ENCODE measurements around the gene PIP5KL1.

Gene PIP5KL1

GRCh38 chr9:127971357-127972235, 41.0 kb upstream of the PIP5KL1 start:
- no peaks in the 10 kb centered on the region for H3F3A ChIP-seq (ENCODE audit: low read depth)
- H3K4me2 ChIP-seq (ENCODE audit: low read depth, low read length, poor library complexity, severe bottlenecking) = peak overlapping the region; percentile 80
- H3K27me3 ChIP-seq (ENCODE audit: insufficient read depth, low read length, poor library complexity, severe bottlenecking) = no peaks in the 10 kb centered on the region
- H3K36me3 ChIP-seq (ENCODE audit: insufficient read depth, low read length) = no peaks in the 10 kb centered on the region
- H3K4me3 ChIP-seq (ENCODE audit: low read length, poor library complexity, severe bottlenecking) = peak overlapping the region; percentile 9
- TF ChIP-seq EZH2phosphoT487 (IDR thresholded peaks at IDR 0.05; ENCODE audit: borderline replicate concordance) = no peak
- H2AFZ ChIP-seq (ENCODE audit: low read length) = no peak overlapping the region
- H3K9me3 ChIP-seq (ENCODE audit: insufficient read depth, low read depth, low read length) = no peaks in the 10 kb centered on the region
- H3K9me2 ChIP-seq (replicated peaks; ENCODE audit: low read depth, low read length) = no peaks in the 10 kb centered on the region
- H4K20me1 ChIP-seq (ENCODE audit: insufficient read depth, low read length, poor library complexity, severe bottlenecking) = peaks cover 54% of the 10 kb centered on the region
- peaks cover 97% of the 10 kb centered on the region for H3K4me1 ChIP-seq (ENCODE audit: insufficient read depth, low read length, poor library complexity, severe bottlenecking)
- peaks cover 96% of the 10 kb centered on the region for H3K79me2 ChIP-seq (ENCODE audit: insufficient read depth, low read length)
- peak overlapping the region; percentile 80 for H3K9ac ChIP-seq (ENCODE audit: low read depth, low read length, poor library complexity, severe bottlenecking)

- Histone ChIP-seq H3K4me3 (ENCODE audit: low read length, poor library complexity, severe bottlenecking) (no peak overlapping the region), H2AFZ (ENCODE audit: low read length) (no peak overlapping the region), H3K79me2 (ENCODE audit: insufficient read depth, low read length) (peaks cover 96% of the 10 kb centered on the region), H3K9me3 (ENCODE audit: insufficient read depth, low read depth, low read length) (no peaks in the 10 kb centered on the region), H3K9ac (ENCODE audit: low read depth, low read length, poor library complexity, severe bottlenecking) (peak overlapping the region; percentile 14), H3K27me3 (ENCODE audit: insufficient read depth, low read length, poor library complexity, severe bottlenecking) (no peaks in the 10 kb centered on the region), H3K4me1 (ENCODE audit: insufficient read depth, low read length, poor library complexity, severe bottlenecking) (peaks cover 90% of the 10 kb centered on the region), H3F3A (ENCODE audit: low read depth) (no peaks in the 10 kb centered on the region), H3K9me2 (replicated peaks; ENCODE audit: low read depth, low read length) (no peaks in the 10 kb centered on the region), H3K36me3 (ENCODE audit: insufficient read depth, low read length) (no peaks in the 10 kb centered on the region), H4K20me1 (ENCODE audit: insufficient read depth, low read length, poor library complexity, severe bottlenecking) (peaks cover 45% of the 10 kb centered on the region), H3K4me2 (ENCODE audit: low read depth, low read length, poor library complexity, severe bottlenecking) (peak overlapping the region; percentile 79)
- TF ChIP-seq CTCF (conservative IDR thresholded peaks at IDR 0.05; ENCODE audit: low read length) = no peak
- no peak for TF ChIP-seq EZH2phosphoT487 (IDR thresholded peaks at IDR 0.05; ENCODE audit: borderline replicate concordance)
Measured at GRCh38 chr9:127970401-127971313, 40.1 kb upstream of the PIP5KL1 start.

GRCh38 chr9:127968700-127969383, 38.3 kb upstream of the PIP5KL1 start:
- peaks cover 73% of the 10 kb centered on the region for H3K4me1 ChIP-seq (ENCODE audit: insufficient read depth, low read length, poor library complexity, severe bottlenecking)
- H2AFZ ChIP-seq (ENCODE audit: low read length) = no peak overlapping the region
- peak overlapping the region; percentile 14 for H3K9ac ChIP-seq (ENCODE audit: low read depth, low read length, poor library complexity, severe bottlenecking)
- no peak for TF ChIP-seq EZH2phosphoT487 (IDR thresholded peaks at IDR 0.05; ENCODE audit: borderline replicate concordance)
- no peak for TF ChIP-seq CTCF (conservative IDR thresholded peaks at IDR 0.05; ENCODE audit: low read length)
- H3K4me2 ChIP-seq (ENCODE audit: low read depth, low read length, poor library complexity, severe bottlenecking) = peak overlapping the region; percentile 79
- H3F3A ChIP-seq (ENCODE audit: low read depth) = no peaks in the 10 kb centered on the region
- H3K4me3 ChIP-seq (ENCODE audit: low read length, poor library complexity, severe bottlenecking) = no peak overlapping the region
- H3K27me3 ChIP-seq (ENCODE audit: insufficient read depth, low read length, poor library complexity, severe bottlenecking) = no peaks in the 10 kb centered on the region
- H4K20me1 ChIP-seq (ENCODE audit: insufficient read depth, low read length, poor library complexity, severe bottlenecking) = peaks cover 35% of the 10 kb centered on the region
- no peaks in the 10 kb centered on the region for H3K9me3 ChIP-seq (ENCODE audit: insufficient read depth, low read depth, low read length)
- no peaks in the 10 kb centered on the region for H3K9me2 ChIP-seq (replicated peaks; ENCODE audit: low read depth, low read length)
- H3K79me2 ChIP-seq (ENCODE audit: insufficient read depth, low read length) = peaks cover 92% of the 10 kb centered on the region
- no peaks in the 10 kb centered on the region; the same call in 1 of the 2 replicates for H3K36me3 ChIP-seq (ENCODE audit: insufficient read depth, low read length)
